HepG2 (cell line): Measurements from ENCODE around the gene TPGS1. TPM values are rescaled to one million over a fixed set of nuclear protein-coding genes. Genes with fewer than 3 reads are reported as not detected.

Experiments used
- EP300 ChIP-seq, 3 experiments: sonication (generic) in 1 of 3; formaldehyde crosslinking in 1 of 3; IDR thresholded peaks; 2 replicates each; pipeline versions ENCODE4 v1.5.1 to v1.6.1; 2011 to 2020; ENCODE audit warnings: low read depth in 2 of 3, low read length in 2 of 3, borderline replicate concordance in 1 of 3, improper control_type of control experiment in 1 of 3, mild to moderate bottlenecking in 1 of 3, missing genetic modification reagents in 1 of 3, moderate library complexity in 1 of 3
- FIP1L1 ChIP-seq: fragments of 200-400 bp; formaldehyde crosslinking; IDR thresholded peaks from 2 replicates; pipeline ENCODE4 v1.6.1; 2018; ENCODE audit warnings: low read depth, mild to moderate bottlenecking, low read length, moderate library complexity, borderline replicate concordance; ENCODE audit not compliant: insufficient read depth
- HNF4A ChIP-seq: sonication (generic); formaldehyde crosslinking; IDR thresholded peaks from 2 replicates; pipeline ENCODE4 v1.4.0; 2020; ENCODE audit warnings: missing genetic modification reagents
- MTA3 ChIP-seq: sonication (generic); formaldehyde crosslinking; IDR thresholded peaks from 2 replicates; pipeline ENCODE4 v1.4.0; 2020; ENCODE audit warnings: missing genetic modification reagents
- NCOA2 ChIP-seq: sonication (generic); formaldehyde crosslinking; IDR thresholded peaks from 2 replicates; pipeline ENCODE4 v1.8.0; 2022; ENCODE audit warnings: inconsistent platforms
- NFKBIZ ChIP-seq: IDR thresholded peaks from 2 replicates; pipeline ENCODE4 v1.6.1; 2018; ENCODE audit warnings: missing genetic modification reagents, missing compliant biosample characterization
- RBAK ChIP-seq: sonication (generic); formaldehyde crosslinking; IDR thresholded peaks from 2 replicates; pipeline ENCODE4 v1.5.1; 2020; ENCODE audit warnings: mild to moderate bottlenecking, missing genetic modification reagents
- SALL2 ChIP-seq: sonication (generic); formaldehyde crosslinking; IDR thresholded peaks from 2 replicates; pipeline ENCODE4 v1.8.1; 2023; ENCODE audit warnings: mild to moderate bottlenecking, missing genetic modification reagents, inconsistent platforms
- SMYD3 ChIP-seq: sonication (generic); formaldehyde crosslinking; IDR thresholded peaks from 2 replicates; pipeline ENCODE4 v1.8.1; 2023; ENCODE audit warnings: mild to moderate bottlenecking, missing genetic modification reagents
- YEATS2 ChIP-seq: sonication (generic); formaldehyde crosslinking; IDR thresholded peaks from 2 replicates; pipeline ENCODE4 v1.4.0; 2020; ENCODE audit warnings: missing genetic modification reagents, borderline replicate concordance
- ZBTB39 ChIP-seq: sonication (generic); formaldehyde crosslinking; IDR thresholded peaks from 2 replicates; pipeline ENCODE4 v1.5.0; 2020; ENCODE audit warnings: missing genetic modification reagents
- ZBTB4 ChIP-seq: sonication (generic); formaldehyde crosslinking; IDR thresholded peaks from 2 replicates; pipeline ENCODE4 v1.4.0; 2020; ENCODE audit warnings: missing genetic modification reagents, mild to moderate bottlenecking, borderline replicate concordance
- ZHX1 ChIP-seq: sonication (generic); formaldehyde crosslinking; IDR thresholded peaks from 2 replicates; pipeline ENCODE4 v1.8.1; 2022; ENCODE audit warnings: low read depth, mild to moderate bottlenecking, missing genetic modification reagents
- ZMAT5 ChIP-seq: sonication (generic); formaldehyde crosslinking; IDR thresholded peaks from 2 replicates; pipeline ENCODE4 v1.5.0; 2020; ENCODE audit warnings: mild to moderate bottlenecking, low read depth, missing genetic modification reagents, borderline replicate concordance
- ZNF441 ChIP-seq: sonication (generic); formaldehyde crosslinking; IDR thresholded peaks from 2 replicates; pipeline ENCODE4 v1.7.0; 2021; ENCODE audit warnings: missing genetic modification reagents, borderline replicate concordance
- ZNF451 ChIP-seq: sonication (generic); formaldehyde crosslinking; IDR thresholded peaks from 2 replicates; pipeline ENCODE4 v1.5.0; 2020; ENCODE audit warnings: mild to moderate bottlenecking, missing genetic modification reagents
- ZNF770 ChIP-seq: sonication (generic); formaldehyde crosslinking; IDR thresholded peaks from 2 replicates; pipeline ENCODE4 v1.5.0; 2020; ENCODE audit warnings: mild to moderate bottlenecking, missing genetic modification reagents
- ZNF780A ChIP-seq: sonication (generic); formaldehyde crosslinking; IDR thresholded peaks from 2 replicates; pipeline ENCODE4 v1.8.0; 2022; ENCODE audit warnings: mild to moderate bottlenecking, missing genetic modification reagents, moderate library complexity
- ZSCAN25 ChIP-seq: sonication (generic); formaldehyde crosslinking; IDR thresholded peaks from 2 replicates; pipeline ENCODE4 v1.8.0; 2022; ENCODE audit warnings: mild to moderate bottlenecking, missing genetic modification reagents
- polyA plus RNA-seq, 8 experiments: library from polyadenylated mRNA; depleted of rRNA in 3 of 8; stranded (reverse) in 7 of 8; unstranded in 1 of 8; fragments of >200 nt; fragmentation: Illumina TruSeq in 4 of 8; extraction: Trizol in 4 of 8; gene quantifications; 2 replicates each; pipeline versions ENCODE4 v1.2.1 to v1.2.3, GENCODE V29; 2011 to 2016; ENCODE audit warnings: low read depth in 4 of 8, missing spikeins in 1 of 8, mixed read lengths in 1 of 8; ENCODE audit not compliant: insufficient read depth in 1 of 8
- total RNA-seq, 5 experiments: library from RNA; depleted of rRNA; stranded (reverse); fragments of >200 nt; fragmentation: Illumina TruSeq; extraction: Trizol; gene quantifications; 2 replicates each; pipeline ENCODE4 v1.2.3, GENCODE V29; 2016; ENCODE audit warnings: low read depth in 1 of 5

The TPGS1 gene
- total and polyA plus RNA-seq, 2 of the 13 experiments (the other 11 are each of a cell fraction or from before 2014, with no cell fraction given) = 1.1 to 6.2 TPM

- no peak for TF ChIP-seq RBAK (CRISPR knock-in tag)
- TF ChIP-seq HNF4A (CRISPR knock-in tag) = peak; percentile 39
- no peak for TF ChIP-seq YEATS2
- TF ChIP-seq ZBTB39 (CRISPR knock-in tag) = no peak
- no peak for TF ChIP-seq SMYD3 (CRISPR knock-in tag)
- no peak for TF ChIP-seq ZNF780A (CRISPR knock-in tag)
- TF ChIP-seq ZNF451 (CRISPR knock-in tag) = 0 out of 2 replicates have a peak, but pooled peaks have one; percentile 68
- peak; percentile 73 for TF ChIP-seq ZNF770 (CRISPR knock-in tag)
- no peak for TF ChIP-seq FIP1L1
- TF ChIP-seq ZHX1 = peak; percentile 61; the same call in 1 of the 2 replicates
- no peak for TF ChIP-seq ZNF441 (CRISPR knock-in tag)
- no peak for TF ChIP-seq MTA3 (CRISPR knock-in tag)
- TF ChIP-seq ZSCAN25 (CRISPR knock-in tag) = peak; percentile 48; the same call in 1 of the 2 replicates
- no peak for TF ChIP-seq ZMAT5 (CRISPR knock-in tag)
- TF ChIP-seq ZBTB4 = peak; percentile 51; the same call in 1 of the 2 replicates
- TF ChIP-seq NCOA2 (CRISPR knock-in tag) = peak; percentile 45
- no peak for TF ChIP-seq EP300 (IDR thresholded peaks at IDR 0.05; ENCODE audit: low read depth in 2 of 2, low read length in 2 of 2)
- no peak for TF ChIP-seq EP300 (CRISPR knock-in tag; IDR thresholded peaks at IDR 0.05; ENCODE audit: borderline replicate concordance)
- no peak for TF ChIP-seq NFKBIZ (CRISPR knock-in tag)
- TF ChIP-seq SALL2 = no peak
Observed at GRCh38 chr19:510606-511100, 3.4 kb downstream of the TPGS1 start (continued).
